H1 (cell line): ENCODE measurements around the gene MOK.

ENCODE experiments used
- ASH2L ChIP-seq: fragments of 200-600, 300-600 bp; sonication (generic); IDR thresholded peaks from one replicate; pipeline ENCODE4 v1.7.1; 2017; ENCODE audit warnings: low read length
- CTCF ChIP-seq, 3 experiments: IDR thresholded peaks; 1 replicate in 2 of 3; 2 replicates in 1 of 3; pipeline versions ENCODE4 v1.5.1 to v1.6.1; 2011; ENCODE audit warnings: low read length in 3 of 3, mild to moderate bottlenecking in 3 of 3, inconsistent platforms in 2 of 3, low read depth in 1 of 3, moderate library complexity in 1 of 3; ENCODE audit not compliant: insufficient read depth in 1 of 3; ENCODE audit errors: control extremely low read depth in 1 of 3
- EP300 ChIP-seq, 2 experiments: IDR thresholded peaks; 1 replicate in 1 of 2; 2 replicates in 1 of 2; pipeline ENCODE4 v1.6.1; 2011 to 2012; ENCODE audit warnings: low read depth in 2 of 2, low read length in 2 of 2, mild to moderate bottlenecking in 2 of 2, borderline replicate concordance in 1 of 2, inconsistent platforms in 1 of 2, moderate library complexity in 1 of 2
- POLR2A ChIP-seq, 2 experiments: IDR thresholded peaks; 1 replicate in 1 of 2; 2 replicates in 1 of 2; pipeline ENCODE4 v1.6.1; 2011; ENCODE audit warnings: low read depth in 2 of 2, low read length in 2 of 2, mild to moderate bottlenecking in 2 of 2; ENCODE audit errors: control extremely low read depth in 1 of 2
- POLR2AphosphoS5 ChIP-seq: IDR thresholded peaks from 2 replicates; pipeline ENCODE4 v1.6.1; 2011; ENCODE audit warnings: low read depth, low read length
- TAF7 ChIP-seq: optimal IDR thresholded peaks from 2 replicates; pipeline ENCODE3; 2011; ENCODE audit warnings: low read depth, mild to moderate bottlenecking, inconsistent platforms, low read length, moderate library complexity, borderline replicate concordance

GRCh38 chr14:102212845-102213244 lies 92.1 kb downstream of the MOK start:
- no peak for TF ChIP-seq CTCF (IDR thresholded peaks at IDR 0.05; ENCODE audit: control extremely low read depth in 1 of 3, insufficient read depth in 1 of 3, low read depth in 1 of 3, low read length in 3 of 3)
- TF ChIP-seq POLR2AphosphoS5 = no peak
- TF ChIP-seq TAF7 = no peak
- no peak for TF ChIP-seq EP300 (IDR thresholded peaks at IDR 0.05; ENCODE audit: borderline replicate concordance in 1 of 2, low read depth in 2 of 2, low read length in 2 of 2)
- no peak for TF ChIP-seq POLR2A (IDR thresholded peaks at IDR 0.05; ENCODE audit: control extremely low read depth in 1 of 2, low read depth in 2 of 2, low read length in 2 of 2)
- TF ChIP-seq ASH2L = no peak
